Measurements from ENCODE around the gene MAP2K3.
"Not testable (repeated sequence)": the region's sequence is repeated elsewhere in the genome, so short reads cannot be mapped to it uniquely, and the experiment has no call there.

MAP2K3 gene

DNA sequence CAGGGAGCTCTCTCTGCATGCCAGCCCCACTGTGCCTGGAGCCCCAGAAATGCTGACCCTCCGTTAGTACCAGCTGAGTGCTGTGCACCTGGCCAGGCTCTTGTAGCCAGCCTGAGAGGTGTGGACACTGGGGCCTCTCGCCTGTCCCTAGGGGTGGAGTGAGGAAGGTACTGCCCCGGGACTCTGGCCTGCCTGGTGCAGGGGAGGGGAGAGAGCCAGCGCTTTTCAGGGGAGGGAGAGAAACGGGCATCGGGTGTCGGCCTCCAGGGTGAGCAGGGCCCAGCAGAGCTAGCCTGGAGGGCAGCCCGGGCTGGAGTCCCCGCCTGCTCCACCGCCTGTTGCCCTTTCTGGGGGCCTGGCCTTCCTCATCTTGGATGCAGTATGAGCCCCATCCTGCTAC lies 13.1 kb downstream of the MAP2K3 start:
- no peak for DNase-seq

DNA sequence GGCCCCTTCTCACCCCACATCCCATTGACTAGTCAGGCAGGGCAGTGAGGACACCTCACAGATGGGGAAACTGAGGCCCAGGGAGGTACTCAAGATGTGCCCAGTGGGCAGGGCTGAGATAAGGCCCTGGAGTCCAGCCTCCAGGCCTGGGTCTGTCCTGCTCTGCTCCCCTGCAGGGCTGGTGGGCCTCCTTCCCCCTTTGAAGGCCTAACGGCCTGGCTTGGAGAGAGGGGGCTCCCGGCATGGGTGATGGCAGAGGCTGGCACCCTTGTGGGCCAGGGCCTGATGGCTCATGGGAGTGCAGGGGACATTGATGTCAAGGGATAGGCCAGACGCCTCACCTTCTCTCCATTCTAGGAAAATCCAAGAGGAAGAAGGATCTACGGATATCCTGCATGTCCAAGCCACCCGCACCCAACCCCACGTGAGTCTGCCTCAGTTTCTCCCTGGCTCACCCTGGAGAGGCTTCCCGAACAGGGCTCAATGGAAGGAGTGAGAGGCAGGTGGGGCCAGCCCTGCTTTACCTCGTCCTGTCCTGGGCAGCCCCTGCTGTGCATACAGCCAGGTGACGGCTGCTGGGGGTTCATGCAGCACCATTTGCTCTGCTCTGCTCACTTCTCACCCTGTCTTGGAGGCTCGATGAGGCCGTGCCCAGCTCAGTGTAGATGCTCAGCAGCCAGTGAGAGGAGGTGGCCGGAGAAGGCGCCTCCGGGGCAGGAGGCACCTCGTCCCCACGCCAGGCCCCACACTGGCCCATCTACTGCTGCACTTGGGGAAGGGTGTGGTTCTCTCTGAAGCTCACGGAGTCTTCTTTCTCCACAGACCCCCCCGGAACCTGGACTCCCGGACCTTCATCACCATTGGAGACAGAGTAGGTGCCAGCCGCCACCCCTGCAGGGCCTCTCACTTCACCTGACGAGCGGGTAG lies 13.8 kb downstream of the MAP2K3 start:
- DNase-seq, result no peak

DNA sequence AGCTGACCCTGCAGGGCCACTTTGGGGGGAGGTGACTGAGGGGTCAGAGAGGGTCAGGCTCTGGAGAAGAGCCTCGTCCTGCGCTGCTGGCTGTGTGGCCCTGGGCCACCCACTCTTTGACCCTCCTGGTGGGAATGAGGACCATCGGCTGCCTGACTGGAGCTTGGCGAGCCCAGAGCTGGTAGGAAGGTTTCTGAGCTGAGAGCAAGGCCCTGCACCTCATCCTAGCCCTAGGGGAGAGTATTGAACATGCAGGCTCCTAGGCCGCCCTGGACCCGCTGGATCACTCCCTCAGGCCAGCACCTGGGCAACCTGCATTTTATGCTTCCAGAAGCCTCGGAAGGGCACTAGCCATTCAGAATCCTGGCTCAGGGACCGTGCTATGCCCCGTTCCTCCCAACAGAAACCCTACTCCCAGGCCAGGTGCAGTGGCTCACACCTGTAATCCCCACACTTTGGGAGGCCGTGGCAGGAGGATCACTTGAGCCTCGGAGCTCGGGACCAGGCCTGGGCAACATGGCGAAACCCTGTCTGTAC lies 14.5 kb downstream of the MAP2K3 start:
- DNase-seq, result no peak

DNA sequence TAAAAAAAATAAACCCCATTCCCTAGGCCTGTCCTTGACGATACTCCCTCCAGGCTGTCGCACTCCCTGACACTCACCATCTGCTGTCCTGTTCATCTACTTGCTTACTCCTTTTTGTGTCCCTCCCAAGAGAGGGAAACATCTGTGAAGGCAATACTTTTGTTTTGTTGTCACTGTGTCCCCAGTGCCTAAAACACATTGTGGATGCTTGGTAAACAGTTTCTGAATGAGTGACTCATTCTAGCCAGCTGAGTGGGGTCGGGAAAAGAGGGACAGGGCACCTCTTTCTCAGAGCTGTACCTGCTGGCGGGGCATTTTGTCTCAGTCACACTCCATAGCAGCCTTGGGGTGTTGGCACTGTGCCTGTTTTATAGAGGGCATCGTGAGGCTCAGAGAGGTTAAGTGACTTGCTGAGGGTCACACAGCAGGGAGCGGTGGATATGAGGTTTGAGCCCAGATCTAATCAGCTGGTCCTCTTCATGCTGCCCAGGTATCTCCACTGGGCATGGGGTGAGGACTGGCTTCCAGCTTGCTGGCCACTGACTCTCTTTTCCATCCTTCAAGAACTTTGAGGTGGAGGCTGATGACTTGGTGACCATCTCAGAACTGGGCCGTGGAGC lies 15.6 kb downstream of the MAP2K3 start:
- no peak for DNase-seq

DNA sequence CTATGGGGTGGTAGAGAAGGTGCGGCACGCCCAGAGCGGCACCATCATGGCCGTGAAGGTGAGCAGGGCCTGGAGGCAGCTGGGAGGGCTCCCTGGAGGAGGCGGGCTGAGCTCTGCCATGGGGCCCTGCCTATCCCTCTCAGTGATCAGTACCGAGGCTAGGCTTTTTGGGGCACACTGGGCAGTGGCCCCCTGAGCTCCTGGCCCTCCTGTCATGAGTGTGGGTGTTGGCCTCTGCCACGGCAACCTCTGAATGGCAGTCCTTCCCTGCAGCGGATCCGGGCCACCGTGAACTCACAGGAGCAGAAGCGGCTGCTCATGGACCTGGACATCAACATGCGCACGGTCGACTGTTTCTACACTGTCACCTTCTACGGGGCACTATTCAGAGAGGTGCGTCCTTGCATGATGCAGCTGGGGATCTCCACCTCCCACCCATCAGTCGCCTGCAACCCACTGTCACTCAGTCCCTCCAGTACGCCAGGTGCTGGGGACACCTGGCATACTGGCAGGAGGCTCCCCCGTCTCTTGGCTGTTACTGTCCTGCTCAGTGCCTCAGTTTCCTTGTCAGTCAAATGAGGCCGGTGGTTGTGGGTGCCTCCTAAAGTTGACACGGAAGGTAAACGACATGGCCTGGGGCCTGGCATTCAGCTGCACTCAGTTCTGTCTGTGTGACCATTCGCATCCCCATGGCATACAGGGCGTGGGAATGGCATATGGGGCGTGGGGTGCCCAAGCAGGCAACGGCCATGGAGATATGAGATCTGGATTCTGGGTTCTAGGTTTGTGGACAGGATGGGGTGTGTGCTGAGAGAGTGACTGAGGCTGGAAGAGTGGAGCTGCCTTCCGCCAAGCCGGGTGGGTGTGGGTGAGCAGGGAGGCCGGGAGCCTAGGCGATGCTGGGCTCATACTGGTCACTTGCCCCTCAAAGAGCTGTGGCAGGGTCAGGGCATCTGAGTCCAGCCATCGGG lies 16.4 kb downstream of the MAP2K3 start:
- no peak for DNase-seq

DNA sequence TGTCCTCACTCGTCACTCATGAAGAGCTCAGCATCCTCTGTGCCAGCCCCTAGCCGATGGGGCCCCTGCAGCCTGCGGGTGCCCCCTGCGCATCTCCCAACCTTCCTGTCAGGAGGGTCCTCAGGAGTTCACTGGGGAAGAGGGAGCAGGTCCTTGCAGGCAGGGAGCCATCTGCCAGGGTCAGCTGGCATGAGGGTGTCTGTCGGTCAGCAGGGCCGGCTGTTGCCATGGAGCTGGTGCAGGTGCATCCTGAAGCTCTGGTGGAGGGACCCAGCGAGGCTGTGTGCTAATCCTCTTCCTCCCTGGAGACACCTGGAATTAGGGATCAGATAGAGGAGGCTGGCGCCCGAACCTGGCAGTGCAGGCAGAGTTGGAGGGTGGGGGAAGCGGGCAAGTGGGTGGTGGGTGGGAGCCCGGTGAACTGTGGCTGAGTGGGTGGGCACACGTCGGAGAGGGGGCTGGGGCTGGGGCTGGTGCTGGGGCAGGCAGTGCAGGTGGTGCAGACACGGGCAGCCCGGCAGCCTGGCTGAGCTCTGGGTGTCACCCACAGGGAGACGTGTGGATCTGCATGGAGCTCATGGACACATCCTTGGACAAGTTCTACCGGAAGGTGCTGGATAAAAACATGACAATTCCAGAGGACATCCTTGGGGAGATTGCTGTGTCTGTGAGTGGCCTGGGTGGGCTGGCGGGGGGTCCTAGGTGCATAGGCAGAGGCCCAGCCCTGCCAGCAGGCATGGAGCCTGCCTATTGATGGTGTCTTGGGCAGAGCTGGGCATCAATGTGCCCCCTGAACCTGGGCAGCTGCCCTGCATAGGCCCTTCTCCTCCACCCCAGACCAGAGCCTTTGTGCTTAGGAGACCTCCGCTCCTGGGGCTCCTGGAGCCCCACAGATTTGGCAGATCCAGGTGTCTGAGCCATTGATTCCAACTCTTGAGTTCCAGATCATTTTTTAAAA lies 17.4 kb downstream of the MAP2K3 start:
- no peak for DNase-seq

DNA sequence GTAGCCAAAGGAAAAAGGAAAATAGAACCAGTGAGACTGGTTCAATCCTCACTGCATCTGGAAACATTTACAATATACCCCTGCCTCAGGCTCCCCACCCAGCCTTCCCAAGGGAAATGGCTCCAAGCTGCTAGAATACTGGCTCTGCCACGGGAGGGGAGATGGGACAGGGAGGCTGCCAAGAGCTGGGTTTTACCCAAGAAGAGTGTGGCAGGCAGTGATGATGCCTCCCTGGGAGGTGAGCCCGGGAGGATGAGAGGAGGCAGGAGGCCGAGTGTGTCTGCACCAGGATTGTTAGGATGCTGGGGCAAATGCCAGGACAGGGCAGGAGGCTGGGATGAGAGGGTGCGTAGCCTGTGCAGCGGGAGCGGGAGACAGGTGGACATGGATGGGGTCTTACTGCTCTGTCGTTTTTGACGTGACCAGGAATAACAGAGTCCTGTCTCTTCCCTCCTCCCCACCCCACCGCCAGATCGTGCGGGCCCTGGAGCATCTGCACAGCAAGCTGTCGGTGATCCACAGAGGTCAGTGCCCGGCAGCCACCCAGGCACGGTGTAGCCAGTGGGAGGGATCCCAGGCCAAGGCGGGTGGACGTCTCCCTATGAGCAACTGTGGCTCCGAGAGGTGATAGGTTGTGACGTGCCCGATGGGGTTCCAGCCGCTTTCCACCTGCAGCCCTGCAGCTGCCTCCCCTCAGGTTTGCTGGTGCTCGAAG lies 18.4 kb downstream of the MAP2K3 start:
- no peak for DNase-seq

DNA sequence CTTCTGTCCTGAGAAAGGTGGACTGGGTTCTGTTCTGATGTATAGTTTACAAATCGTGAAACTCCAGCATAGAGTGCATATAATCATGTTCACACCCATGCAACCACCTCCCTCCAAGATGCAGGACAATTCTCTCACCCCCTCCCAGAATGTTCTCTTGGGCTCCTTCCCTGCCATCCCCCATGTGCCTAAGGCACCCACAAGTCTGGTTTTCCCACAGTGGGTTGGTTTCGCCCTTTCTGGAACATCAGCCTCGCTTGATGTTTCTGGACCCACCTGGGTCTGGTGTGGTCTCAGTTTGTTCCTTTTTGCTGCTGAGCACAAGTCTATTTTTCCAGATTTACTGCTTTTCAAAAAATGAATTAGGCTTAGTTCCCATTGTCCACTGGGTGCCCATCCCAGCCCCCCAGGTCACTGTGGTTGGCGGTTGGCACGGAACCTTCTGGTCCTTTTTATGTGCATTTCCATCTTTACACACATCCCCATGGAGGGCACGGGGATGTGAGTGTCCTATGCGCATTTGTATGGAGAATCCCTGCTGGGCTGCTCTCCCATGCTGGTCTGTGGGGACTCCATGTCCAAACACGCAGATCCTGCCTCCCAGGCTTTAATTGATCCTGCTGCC lies 19.0 kb downstream of the MAP2K3 start:
- no peak for DNase-seq

DNA sequence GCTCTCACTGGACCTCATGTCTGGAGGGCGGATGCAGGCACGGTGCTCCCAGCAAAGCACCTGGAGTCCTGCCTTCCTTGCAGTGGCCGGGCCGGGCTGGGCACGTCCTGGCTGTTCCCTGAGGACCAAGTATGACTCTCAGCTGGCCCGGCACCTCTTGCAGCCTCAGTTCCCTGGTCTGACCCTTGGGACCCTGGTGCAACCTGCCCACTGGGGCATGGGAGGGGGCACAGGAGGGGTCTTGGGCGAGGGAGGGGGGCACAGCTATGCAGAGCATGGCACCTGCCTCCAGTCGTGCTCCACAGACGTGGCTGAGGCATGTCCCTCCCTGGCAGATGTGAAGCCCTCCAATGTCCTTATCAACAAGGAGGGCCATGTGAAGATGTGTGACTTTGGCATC lies 19.6 kb downstream of the MAP2K3 start:
- no peak for DNase-seq

DNA sequence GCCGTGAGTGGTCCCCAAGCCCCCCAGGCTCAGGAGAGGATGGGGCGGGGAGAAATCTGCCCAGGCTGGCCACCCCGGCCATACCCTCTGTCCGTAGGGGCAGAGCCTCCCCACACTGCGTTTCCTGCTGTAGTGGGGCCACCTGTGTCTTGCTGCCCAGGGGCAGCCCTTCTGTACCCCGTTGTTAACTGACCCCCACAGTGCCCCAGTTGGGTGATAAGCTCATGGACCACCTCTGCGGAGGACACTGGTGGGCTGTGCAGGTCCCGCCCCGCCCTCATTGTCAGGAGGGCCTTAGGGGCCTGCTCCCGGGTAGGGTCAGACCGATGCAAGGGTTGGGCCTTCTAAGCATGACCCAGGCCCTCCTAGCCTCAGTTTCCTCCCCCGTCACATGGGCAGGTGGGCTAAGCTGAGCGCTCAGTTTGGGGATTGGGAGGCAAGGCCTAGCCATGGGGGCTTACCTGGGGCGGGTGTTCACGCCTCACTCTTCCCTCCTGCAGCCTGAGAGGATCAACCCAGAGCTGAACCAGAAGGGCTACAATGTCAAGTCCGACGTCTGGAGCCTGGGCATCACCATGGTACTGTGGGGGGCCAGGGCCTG lies 20.1 kb downstream of the MAP2K3 start:
- not testable (repeated sequence) for DNase-seq

DNA sequence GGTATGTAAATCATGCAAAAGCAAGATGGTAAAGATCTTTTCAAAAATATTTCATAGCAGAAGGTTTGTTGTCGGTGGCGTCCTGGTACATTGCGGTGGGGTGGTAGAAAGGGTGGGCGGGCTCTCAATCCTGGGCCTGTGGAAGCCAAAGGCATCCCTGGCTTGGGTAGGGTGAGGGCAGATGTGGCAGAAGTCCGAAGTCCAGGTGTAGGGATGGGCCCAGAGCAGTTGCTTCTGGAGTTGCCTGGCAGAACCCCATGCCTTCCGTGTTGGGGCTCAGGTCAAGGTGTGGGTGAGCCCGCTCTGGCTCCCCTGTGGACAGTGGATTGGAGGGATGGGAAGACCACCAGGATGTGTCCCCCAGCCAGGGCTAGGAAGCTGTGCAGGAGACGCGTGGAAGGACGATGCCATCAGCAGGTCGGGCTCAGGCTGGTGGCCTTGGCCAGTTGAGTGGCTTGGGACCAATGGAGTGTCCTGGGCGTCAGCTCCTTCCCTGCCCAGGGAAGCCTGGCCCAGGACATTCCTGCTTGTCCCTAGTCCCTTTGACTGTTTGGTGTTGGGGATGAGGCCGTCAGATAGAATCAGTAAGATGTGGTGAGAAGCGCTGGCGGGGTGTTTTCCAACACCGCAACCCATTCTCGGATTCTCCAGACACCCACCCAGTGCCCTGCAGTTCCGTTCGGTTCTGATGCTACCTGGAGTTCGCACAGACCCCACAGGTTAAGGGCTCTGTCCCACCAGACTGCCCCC lies 21.1 kb downstream of the MAP2K3 start:
- not testable (repeated sequence) for DNase-seq

DNA sequence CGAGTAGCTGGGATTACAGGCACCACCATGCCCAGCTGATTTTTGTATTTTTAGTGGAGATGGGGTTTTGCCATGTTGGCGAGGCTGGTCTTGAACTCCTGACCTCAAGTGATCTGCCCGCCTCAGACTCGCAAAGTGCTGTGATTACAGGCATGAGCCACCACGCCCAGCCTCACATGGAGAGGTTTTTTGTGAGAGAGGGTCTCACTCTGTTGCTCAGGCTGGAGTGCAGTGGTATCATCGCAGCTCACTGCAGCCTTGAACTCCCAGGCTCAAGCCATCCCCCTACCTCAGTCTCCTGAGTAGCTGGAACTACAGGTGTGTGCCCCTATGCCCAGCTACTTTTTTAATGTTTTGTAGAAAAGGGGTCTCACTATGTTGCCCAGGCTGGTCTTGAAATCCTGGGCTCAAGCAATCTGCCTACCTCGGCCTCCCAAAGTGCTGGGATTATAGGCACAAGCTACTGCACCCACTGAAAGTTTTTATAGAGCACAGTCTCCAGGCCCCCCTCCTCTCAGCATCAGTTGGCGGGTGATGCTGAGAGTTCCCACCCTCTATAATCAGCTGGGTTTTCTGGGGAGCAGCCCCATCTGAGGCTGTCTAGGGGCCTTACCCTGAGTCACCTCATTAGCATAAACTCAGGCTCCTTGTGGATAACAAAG lies 22.2 kb downstream of the MAP2K3 start:
- not testable (repeated sequence) for DNase-seq

DNA sequence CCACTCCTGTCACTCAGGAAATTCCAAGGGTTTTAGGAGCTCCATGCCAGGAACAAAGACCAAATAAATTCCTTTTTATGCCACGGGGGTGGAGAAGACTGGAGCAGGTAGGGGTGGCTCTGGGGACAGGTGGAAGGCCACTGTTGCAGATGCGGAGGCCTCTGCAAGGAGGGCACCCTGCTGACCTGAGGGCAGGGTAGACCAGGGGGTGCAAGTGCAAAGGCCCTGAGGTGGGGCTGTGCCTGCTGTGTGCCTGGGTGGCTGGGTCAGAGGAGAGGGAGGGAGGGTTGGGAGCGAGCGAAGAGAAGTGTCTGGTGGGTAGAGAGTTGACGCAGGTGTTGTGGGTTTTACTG lies 22.7 kb downstream of the MAP2K3 start:
- DNase-seq, result not testable (repeated sequence)

DNA sequence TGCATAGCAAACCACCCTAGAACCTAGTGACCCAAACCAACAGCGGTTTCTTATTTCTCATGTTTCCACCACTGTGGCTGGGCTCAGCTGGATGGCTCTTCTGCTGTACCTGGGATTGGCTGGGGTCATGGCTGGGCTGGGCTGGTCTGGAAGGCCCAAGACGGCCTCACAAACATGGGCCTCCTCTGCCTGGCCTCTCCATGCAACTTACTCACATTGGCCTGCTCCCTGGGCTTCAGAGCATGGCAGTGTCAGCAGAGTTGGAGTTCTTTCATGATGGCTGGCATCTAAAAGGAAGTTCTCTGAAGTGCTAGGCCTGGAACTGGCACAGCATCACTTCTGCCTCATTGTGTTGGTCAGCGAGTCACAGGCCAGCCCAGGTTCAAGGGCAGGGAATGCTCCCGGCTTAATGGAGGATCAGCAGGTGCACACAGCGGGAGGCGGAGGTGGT lies 24.4 kb downstream of the MAP2K3 start:
- not testable (repeated sequence) for DNase-seq

DNA sequence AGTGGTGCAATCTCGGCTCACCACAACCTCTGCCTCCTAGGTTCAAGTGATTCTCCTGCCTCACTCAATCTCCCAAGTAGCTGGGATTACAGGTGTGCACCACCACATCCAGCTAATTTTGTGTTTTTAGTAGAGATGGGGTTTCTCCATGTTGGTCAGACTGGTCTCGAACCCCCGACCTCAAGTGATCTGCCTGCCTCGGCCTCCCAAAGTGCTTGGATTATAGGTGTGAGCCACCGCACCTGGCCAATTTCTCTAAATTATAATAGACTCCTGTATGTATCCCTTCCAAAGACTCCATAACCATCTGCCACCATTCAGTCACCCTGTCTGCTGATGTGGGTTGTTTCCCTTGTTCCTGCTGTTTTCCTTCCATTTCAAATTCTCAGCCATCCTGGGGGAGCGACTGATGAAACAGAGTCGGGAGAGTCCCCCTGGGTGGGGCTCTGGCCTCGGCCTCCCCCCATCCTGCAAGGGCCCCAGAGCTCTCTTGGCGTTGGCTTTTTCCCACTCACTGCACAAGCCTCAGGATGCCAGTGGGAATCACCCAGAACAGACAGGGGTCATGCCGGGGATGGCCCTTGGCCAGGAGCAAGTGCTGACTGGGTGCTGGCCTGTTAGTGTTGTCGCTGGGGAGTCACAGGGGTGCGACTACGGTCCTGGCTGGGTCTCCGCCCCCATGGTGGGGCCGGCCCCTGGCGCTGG lies 25.7 kb downstream of the MAP2K3 start:
- DNase-seq, result not testable (repeated sequence)

DNA sequence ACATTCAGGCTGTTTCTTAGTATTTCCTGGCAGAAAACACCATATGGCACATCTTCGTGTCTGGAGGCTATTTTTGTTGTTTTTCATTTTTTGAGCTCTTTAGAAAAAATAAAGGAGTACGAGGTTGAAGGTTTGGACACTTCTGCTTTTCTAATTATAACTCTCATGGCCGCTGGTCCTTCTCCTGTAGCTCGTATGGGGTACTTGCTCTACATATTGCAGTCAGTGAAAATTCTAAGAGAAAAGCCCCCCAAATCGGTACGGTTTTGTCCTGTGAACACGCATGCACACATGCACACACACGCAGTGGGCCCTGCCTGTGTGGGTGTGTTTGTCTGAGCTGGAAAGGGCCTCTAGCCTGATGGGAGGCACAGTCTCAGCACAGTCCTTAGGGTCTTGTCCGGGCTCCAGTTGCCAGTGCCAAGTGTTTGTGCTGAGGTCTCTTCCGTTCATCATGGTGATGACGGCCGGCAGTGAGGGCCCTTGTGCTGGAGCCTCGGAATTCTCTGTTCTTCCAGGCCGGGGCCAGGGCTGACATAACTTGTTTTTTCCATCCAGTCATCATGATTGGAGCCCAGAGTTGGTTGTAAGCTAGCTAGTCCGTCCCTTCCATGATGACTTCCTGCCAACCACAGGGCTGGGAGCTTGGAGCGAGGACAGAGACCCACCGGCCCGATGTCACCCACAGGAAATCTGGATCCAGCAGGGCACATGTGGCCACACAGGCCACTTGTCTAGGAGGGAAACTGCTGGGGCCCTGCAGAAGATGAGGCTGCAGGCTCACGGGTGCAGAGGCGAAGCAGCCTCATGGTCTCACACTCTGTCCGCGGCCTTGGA lies 26.5 kb downstream of the MAP2K3 start:
- DNase-seq, result not testable (repeated sequence)

DNA sequence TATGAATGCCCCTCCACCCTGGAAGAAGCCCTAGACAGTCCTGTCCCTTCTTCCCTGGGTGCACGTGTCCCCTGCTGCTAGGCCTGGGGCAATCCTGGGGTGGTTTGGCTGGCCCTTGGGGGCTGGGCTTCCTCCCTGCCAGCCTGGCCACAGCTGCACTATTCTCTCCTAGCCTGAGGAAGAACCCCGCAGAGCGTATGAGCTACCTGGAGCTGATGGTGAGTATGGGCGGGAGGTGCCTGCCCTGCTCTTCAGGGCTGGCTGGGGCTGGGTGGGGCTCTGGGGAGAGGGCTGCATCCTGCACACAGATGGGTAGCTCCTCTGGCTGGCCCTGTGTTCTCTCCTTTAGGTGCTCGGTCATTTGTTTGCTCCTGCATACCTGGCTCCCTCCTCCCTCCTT lies 28.8 kb downstream of the MAP2K3 start:
- DNase-seq, result no peak
